Activated CD4-positive, alpha-beta T cell treated with anti-CD3 and anti-CD28 coated beads, Interleukin-2, amount 50 U/mL, for 16 hours (primary cell): ENCODE results near the gene AKTIP.
A peak's percentile ranks its signal among the peaks of the same experiment; 100 is the strongest.
"Not testable (repeated sequence)": the region's sequence is repeated elsewhere in the genome, so short reads cannot be mapped to it uniquely, and the experiment has no call there.

Source experiments
- DNase-seq: peaks from one replicate; pipeline ENCODE4 v3.0.0-alpha.2; 2020

AKTIP gene

GRCh38 chr16:53502331-53503269, at the start of gene AKTIP:
AKTIP (minus strand) TSS chr16:53503209; CDS start chr16:53500259, 2,950 bp downstream.
- no peak for DNase-seq

- peak; percentile 66 for DNase-seq
Observed at GRCh38 chr16:53549970-53550690, 47.1 kb upstream of the AKTIP start.

DNA sequence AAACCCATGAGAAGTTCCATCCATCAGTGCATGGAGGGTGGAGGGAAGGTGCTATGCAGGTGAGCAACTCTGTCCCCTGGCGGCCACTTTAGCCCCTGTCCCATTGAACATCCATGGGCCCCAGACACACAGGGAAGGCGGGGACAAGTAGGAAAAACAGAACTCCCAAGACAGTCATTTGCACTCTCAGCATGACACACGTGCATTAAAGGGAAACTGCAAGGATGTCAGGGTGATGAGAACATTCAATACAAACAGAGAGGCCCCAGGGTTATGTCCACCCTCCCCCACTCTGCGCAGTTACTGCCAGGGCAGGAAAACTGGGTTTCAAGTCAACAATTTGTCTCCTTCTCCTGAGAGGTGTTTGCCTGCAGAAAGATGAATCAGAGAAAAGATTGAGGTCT, 44.0 kb upstream of the AKTIP start:
- DNase-seq = no peak

DNA sequence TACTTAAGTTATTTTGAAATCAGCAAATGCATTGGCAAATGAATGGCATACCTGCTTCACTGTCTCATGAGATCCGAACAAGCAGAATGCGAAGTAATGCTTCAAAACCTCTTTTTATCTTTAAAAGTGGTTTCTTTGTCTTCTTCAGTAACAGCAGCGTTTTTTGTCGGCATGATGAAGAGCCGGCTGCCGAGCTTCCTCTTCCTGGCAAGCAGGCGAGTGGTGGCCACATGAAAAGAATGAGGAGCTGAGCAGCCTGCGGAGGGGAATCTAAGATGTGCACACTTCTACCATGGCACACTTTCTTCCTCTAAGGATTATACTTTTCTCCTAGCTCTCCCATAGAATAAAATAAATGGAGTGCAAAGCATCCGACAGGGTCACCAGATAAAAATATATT, 42.4 kb upstream of the AKTIP start:
- DNase-seq = no peak

GRCh38 chr16:53542283-53542682, 39.3 kb upstream of the AKTIP start:
- no peak for DNase-seq

DNA sequence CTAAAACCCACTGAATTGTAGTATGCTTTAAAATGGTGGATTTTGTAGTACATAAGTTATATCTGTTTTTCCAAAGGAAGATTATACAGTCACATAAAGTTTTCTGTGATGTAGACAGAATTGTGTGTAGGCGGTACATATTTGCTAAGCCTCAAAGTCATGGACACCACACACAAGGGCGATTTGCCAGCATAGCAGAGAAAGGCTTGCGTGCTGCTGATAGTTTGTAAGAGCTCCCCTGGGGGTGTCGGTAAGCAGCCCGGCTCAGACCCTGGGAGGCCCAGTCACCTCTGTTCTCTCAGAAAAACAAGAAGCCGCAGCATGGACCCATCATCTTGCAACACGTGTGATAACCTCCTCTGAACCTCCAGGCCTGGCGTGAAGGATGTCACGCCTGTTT, 38.3 kb upstream of the AKTIP start:
- DNase-seq = no peak

DNA sequence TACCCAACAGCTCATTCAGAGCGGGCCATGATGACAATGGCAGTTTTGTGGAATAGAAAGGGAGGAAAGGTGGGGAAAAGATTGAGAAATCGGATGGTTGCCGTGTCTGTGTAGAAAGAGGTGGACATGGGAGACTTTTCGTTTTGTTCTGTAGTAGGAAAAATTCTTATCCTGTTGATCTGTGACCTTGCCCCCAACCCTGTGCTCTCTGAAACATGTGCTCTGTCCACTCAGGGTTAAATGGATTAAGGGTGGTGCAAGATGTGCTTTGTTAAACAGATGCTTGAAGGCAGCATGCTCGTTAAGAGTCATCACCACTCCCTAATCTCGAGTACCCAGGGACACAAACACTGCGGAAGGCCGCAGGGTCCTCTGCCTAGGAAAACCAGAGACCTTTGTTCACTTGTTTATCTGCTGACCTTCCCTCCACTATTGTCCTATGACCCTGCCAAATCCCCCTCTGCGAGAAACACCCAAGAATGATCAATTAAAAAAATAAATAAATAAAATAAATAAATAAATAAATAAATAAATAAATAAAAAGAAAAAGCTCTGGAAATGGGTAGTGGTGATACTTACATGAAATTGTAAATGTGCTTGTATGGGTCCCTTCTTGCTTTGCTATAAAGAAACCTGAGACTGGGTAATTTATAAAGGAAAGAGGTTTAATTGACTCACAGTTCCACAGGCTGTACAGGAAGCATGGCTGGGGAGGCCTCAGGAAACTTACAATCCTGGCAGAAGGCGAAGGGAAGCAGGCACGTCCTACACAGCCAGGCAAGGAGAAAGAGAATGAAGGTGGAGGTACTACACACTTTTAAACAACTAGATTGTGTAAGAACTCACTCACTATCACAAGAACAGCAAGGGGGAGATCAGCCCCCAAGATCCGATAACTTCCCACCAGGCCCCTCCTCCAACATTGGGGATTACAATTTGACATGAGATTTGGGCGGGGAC, 37.0 kb upstream of the AKTIP start:
- DNase-seq = not testable (repeated sequence)

DNA sequence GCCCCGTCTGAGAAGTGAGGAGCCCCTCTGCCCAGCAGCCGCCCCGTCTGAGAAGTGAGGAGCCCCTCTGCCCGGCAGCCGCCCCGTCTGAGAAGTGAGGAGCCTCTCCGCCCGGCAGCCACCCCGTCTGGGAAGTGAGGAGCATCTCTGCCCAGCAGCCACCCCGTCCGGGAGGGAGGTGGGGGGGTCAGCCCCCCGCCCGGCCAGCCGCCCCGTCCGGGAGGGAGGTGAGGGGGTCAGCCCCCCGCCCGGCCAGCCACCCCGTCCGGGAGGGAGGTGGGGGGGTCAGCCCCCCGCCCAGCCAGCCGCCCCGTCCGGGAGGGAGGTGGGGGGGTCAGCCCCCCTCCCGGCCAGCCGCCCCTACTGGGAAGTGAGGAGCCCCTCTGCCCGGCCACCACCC, 36.3 kb upstream of the AKTIP start:
- not testable (repeated sequence) for DNase-seq

DNA sequence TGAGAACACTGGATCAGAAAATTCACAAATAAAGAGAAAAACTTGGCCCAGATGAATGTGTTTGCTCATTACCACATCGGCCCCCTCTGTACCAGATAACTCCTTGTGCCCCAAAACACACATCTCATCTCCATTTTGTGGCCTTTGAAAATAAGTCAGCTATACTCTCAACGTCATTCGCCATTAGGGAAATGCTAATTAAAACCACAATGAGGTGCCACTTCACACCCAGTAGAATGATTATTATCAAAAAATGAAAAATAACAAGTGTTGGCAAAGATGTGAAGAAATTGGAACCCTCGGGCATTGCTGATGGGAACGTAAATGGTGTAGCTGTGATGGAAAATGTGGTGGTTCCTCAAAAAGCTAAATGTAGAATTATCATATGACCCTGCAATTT, 34.6 kb upstream of the AKTIP start:
- no peak for DNase-seq

DNA sequence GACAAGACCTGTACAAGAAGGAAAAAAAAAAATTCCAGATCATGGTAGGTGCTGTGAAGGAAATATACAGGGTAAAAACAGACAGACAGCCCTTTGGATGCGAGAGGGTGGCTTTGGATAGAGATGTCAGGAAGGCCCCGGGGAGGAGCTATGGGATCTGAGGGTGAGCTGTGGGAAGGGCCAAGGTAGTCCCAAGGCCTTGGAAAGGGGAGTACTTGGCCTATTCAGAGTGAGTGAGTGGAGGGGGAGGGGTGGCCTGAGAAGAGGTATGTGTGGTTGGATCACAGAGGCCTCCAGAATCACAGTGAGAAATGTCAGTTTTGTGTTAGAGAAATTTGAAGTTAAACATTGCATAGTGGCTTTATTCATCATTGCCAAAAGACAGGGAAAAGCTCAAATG, 31.2 kb upstream of the AKTIP start:
- DNase-seq = no peak

DNA sequence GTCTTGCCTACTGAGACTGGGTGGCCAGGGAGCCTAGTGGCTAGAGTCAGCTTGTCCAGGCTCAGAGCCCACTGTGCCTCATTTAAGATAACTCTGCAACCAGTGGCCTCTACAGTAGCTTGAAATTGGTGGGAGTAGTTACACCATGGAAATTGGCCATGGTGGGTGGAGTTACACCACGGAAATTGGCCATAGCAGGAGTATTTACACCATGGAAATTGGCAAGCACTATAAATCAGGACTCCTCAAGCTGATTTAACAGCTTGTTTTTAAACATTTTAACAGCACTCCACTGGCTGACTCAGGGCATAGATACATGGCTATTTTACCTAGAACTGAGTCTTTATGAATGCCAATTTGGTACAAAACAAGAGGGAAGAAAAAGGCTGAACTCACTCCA, 27.7 kb upstream of the AKTIP start:
- DNase-seq = no peak

GRCh38 chr16:53530046-53530445, 27.0 kb upstream of the AKTIP start:
- no peak for DNase-seq

GRCh38 chr16:53529513-53529912, 26.5 kb upstream of the AKTIP start:
- DNase-seq = no peak

DNA sequence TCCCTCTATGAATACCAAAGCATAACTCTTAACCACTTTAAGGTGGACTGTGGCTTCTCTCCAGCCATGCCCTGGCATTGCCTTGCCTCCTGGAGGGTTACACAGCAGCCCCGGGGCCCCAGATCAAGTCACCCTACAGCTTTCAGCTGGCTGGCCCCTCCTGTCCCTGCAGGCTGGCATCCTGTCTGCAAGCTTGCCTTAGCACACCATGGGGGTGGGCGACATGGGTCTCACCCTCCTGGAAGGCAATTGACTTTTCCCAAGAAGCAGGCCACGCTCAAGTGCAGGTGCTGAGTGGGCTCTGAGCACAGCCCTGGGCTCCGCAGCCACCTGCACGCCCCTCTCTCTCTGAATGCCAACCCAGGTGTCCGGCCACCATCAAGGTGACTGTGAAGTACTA, 25.8 kb upstream of the AKTIP start:
- DNase-seq = no peak

DNA sequence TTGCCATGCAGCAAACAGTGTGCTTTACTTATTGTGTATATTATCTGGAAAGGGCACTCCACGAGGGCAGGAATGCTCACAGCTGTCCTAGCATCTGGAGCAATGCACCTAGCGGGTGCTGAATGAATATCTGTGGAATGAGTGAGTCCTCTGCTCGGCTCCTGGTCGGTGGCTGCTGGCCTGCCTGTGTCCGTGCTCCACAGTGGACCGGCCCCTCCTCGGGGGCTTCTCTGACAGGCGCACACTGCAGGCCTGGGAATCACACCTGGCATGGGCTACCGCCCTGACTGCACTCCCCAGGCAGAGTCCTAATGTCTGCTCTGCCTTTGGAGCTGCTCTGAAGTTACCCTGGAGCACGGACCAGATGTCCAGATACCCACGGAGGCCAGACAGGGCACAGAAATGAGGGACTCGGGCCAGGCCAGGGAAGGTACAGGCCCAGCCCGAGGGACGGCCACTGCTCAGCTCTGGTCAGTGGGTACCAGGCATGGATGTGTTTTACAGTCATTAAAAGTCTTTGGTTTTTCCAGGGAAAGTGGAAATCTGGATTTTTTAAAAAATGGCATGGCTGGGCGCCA, 21.1 kb upstream of the AKTIP start:
- no peak for DNase-seq

DNA sequence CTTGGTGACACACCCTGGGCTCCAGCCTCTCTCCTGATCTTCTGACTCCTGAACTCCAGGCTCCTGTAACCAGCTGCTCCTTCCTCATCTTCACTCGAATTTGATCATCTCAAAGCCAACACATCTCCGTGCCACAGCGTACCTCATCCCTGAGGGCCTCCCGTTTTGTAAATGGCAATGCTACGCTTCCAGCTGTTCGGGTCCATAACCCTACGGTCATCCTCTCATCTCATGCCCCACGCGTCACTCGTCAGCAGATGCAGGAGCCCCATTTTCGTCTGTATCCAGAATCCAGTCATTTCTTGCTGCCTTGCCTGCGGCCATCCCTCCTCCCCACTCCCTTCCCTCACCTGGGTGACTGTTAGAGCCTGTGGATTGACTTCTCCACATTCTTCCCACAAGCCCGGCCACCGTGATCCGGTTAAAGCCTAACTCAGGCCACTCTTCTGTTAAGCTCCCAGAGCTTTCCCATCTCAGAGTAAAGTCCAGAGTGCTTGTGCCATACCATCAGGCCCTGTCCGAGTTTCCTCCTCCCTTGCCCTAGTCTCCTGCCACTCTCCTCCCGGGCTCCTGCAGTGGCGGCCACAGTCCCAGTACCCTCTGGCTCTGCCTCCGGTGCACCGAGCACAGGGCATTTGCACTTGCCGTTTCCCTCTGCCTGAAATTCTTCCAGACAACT, 20.3 kb upstream of the AKTIP start:
- no peak for DNase-seq

DNA sequence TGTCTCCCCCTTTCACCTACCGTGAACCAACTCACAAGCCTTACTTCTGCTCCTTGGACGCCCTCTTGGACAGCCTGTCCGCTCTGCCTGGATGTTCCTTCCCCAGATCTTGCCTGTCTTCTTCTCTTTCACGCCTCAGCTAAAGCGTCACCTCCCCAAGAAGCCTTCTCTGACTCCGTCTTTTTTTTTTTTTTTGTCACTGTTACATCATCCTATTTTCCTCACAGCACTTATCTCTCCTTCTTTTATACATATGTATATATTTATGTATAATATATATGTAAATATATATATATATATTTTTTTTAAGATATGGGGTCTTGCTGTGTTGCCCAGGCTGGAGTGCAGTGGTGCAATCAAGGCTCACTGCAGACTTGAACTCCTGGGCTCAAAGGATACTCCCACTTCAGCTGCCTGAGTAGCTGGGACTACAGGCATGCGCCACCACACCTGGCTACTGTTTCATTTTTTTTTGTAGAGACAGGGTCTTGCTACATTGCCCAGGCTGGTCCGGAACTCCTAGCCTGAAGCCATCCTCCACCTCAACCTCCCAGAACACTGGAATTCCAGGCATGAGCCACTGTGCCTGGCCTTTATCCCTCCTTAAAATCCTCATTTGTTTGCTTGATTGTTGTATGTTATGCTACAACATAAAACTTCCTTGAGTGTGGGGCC, 16.5 kb upstream of the AKTIP start:
- DNase-seq = no peak

DNA sequence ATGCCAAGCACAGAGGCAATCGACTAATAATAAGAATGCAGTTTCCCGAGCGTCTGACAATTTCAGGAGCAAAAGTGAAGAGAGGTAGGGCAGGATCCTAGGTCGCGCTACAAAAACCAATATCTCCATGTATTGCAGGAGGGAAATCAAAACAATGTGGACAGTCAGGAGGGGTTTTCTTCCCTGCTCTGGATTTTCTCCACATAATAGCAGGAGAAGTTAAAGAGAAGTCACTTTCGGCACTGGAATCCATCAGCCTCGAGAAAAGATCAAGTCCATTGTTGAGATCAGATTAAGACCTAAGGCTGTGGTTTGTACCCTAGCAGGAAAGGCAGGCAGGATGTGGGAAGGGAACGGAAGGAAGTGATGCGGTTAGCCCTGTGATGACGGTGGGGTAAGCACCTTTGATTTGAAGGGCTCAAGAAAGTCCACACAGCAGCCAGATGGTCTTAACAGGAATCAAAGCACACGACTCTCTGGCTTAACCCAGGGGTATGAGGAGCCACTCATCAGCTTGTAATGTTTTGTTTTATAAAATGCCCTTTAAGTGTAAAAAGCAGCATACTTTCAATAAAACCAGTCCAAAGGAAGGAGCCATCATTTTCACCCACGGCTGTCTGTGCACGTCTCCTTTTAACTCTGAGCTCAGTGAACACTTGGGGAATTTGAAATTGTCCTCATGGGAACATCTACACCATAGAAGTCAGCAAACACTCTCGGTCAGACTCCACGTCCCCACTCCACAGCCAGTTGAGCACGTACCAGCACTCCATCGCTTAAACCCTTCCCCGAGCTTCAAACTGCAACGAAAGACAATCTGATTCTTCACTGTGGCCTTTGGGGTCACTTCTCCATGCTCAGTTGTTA, 15.8 kb upstream of the AKTIP start:
- peak; percentile 94 for DNase-seq

GRCh38 chr16:53517851-53518250, 14.8 kb upstream of the AKTIP start:
- no peak for DNase-seq

DNA sequence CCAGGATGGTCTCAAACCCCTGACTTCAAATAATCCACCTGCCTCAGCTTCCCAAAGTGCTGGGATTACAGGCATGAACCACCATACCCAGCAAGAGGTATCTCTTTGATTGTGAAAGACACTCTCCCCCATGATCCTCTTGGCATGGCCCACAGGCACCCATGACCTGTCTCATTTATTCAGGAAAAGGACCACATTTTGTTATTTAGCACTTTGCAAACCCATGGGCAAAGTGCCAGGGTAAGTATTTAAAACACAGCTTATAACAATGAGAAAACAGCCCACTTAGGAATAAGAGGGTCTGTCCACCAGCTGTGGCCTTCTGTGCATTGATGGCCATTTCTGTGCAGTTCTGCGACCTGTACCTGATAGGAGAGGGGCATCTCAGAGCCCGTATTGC, 12.8 kb upstream of the AKTIP start:
- DNase-seq = no peak
